ENCODE results near the gene ENPP6. TPM values are rescaled to one million over a fixed set of nuclear protein-coding genes. Genes with fewer than 3 reads are reported as not detected.

Gene ENPP6
- total and polyA plus RNA-seq, 2 of the 13 experiments (the other 11 are each of a cell fraction or from before 2014, with no cell fraction given) = not detected

- TF ChIP-seq ZHX1 (CRISPR knock-in tag; IDR thresholded peaks at IDR 0.05; ENCODE audit: low read depth) (0 out of 2 replicates have a peak, but pooled peaks have one; percentile 25), GATA4 (IDR thresholded peaks at IDR 0.05; ENCODE audit: borderline replicate concordance, low read depth) (no peak), ZNF260 (CRISPR knock-in tag; IDR thresholded peaks at IDR 0.05; ENCODE audit: borderline replicate concordance, low read depth) (no peak), TFDP2 (CRISPR knock-in tag; IDR thresholded peaks at IDR 0.05) (no peak), SKIL (CRISPR knock-in tag; IDR thresholded peaks at IDR 0.05; ENCODE audit: borderline replicate concordance) (no peak), TRIM22 (IDR thresholded peaks at IDR 0.05) (no peak), ZNF441 (CRISPR knock-in tag; IDR thresholded peaks at IDR 0.05; ENCODE audit: borderline replicate concordance) (peak; percentile 67), ZNF292 (CRISPR knock-in tag; IDR thresholded peaks at IDR 0.05; ENCODE audit: borderline replicate concordance, low read depth) (peak; percentile 23; the same call in 1 of the 2 replicates), BATF2 (CRISPR knock-in tag; IDR thresholded peaks at IDR 0.05) (no peak), ZBTB46 (CRISPR knock-in tag; IDR thresholded peaks at IDR 0.05; ENCODE audit: borderline replicate concordance) (no peak), MED13 (CRISPR knock-in tag; IDR thresholded peaks at IDR 0.05) (no peak), ASH2L (IDR thresholded peaks at IDR 0.05; ENCODE audit: insufficient read length, low read depth, low read length) (peak; percentile 96), ARID2 (CRISPR knock-in tag; IDR thresholded peaks at IDR 0.05; ENCODE audit: borderline replicate concordance) (no peak)
- TF ChIP-seq, protein P1, sequence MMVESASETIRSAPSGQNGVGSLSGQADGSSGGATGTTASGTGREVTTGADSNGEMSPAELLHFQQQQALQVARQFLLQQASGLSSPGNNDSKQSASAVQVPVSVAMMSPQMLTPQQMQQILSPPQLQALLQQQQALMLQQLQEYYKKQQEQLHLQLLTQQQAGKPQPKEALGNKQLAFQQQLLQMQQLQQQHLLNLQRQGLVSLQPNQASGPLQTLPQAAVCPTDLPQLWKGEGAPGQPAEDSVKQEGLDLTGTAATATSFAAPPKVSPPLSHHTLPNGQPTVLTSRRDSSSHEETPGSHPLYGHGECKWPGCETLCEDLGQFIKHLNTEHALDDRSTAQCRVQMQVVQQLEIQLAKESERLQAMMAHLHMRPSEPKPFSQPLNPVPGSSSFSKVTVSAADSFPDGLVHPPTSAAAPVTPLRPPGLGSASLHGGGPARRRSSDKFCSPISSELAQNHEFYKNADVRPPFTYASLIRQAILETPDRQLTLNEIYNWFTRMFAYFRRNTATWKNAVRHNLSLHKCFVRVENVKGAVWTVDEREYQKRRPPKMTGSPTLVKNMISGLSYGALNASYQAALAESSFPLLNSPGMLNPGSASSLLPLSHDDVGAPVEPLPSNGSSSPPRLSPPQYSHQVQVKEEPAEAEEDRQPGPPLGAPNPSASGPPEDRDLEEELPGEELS (CRISPR knock-in tag; IDR thresholded peaks at IDR 0.05) = peak; percentile 95
Observed at GRCh38 chr4:184104419-184105101, 113.1 kb downstream of the ENPP6 start (continued).

Measured in HepG2 (cell line).